Rectal smooth muscle tissue (tissue), 1 donor: ENCODE measurements around the gene DCTN1.
"Not testable (repeated sequence)": the region's sequence is repeated elsewhere in the genome, so short reads cannot be mapped to it uniquely, and the experiment has no call there.

ENCODE experiments used
- H3K27ac ChIP-seq: one replicate; pipeline ENCODE4 v1.7.0; 2013; ENCODE audit warnings: low read depth, low read length, inconsistent platforms
- H3K27me3 ChIP-seq: one replicate; pipeline ENCODE4 v1.7.0; 2013; ENCODE audit warnings: low read length; ENCODE audit not compliant: control insufficient read depth, insufficient read depth
- H3K36me3 ChIP-seq: one replicate; pipeline ENCODE4 v1.7.0; 2013; ENCODE audit warnings: low read length; ENCODE audit not compliant: control insufficient read depth, insufficient read depth
- H3K4me1 ChIP-seq: one replicate; pipeline ENCODE4 v1.7.0; 2013; ENCODE audit warnings: low read length; ENCODE audit not compliant: control insufficient read depth, insufficient read depth
- H3K4me3 ChIP-seq: one replicate; pipeline ENCODE4 v1.7.0; 2013; ENCODE audit warnings: low read length
- H3K9ac ChIP-seq: one replicate; pipeline ENCODE4 v1.7.0; 2013; ENCODE audit warnings: low read length

DCTN1 gene

GRCh38 chr2:74357627-74358026 lies 22.5 kb downstream of the DCTN1 start:
- Histone ChIP-seq H3K4me3 (no peak overlapping the region), H3K9ac (no peak overlapping the region), H3K27ac (no peak overlapping the region), H3K4me1 (no peaks in the 10 kb centered on the region), H3K36me3 (peaks cover 30% of the 10 kb centered on the region), H3K27me3 (no peaks in the 10 kb centered on the region)

- H3K9ac ChIP-seq, result no peak overlapping the region
These were observed 30.2 kb downstream of the DCTN1 start for GRCh38 chr2:74349889-74350288.

GRCh38 chr2:74347742-74348141 lies 32.4 kb downstream of the DCTN1 start:
- H3K4me3 ChIP-seq, result no peak overlapping the region
- H3K27me3 ChIP-seq, result no peaks in the 10 kb centered on the region
- H3K36me3 ChIP-seq, result no peaks in the 10 kb centered on the region
- H3K27ac ChIP-seq, result no peak overlapping the region
- H3K4me1 ChIP-seq, result no peaks in the 10 kb centered on the region
- H3K9ac ChIP-seq, result no peak overlapping the region

More at GRCh38 chr2:74349889-74350288, 30.2 kb downstream of the DCTN1 start:
- H3K27ac ChIP-seq, result no peak overlapping the region
- H3K4me3 ChIP-seq, result no peak overlapping the region
- H3K36me3 ChIP-seq, result no peaks in the 10 kb centered on the region
- H3K4me1 ChIP-seq, result no peaks in the 10 kb centered on the region
- H3K27me3 ChIP-seq, result no peaks in the 10 kb centered on the region

DNA sequence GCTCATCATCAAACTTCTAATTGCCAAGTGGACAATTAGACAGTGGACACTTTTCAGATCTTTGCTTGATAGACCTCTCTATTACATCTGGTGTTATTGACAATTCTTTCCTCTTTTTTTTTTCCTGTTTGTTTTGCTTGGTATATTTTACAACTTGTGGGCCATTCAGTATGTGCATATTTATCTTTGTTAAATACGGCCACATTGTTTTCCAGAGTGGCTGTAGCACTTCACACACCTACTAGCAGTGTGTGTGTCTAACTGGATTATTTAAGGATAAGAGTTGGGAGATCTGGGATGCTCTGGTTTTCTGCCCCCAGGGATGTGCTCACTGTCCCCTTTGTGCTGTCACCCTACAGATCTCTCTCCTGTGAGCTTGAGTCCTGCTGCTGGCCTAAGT lies 32.8 kb downstream of the DCTN1 start:
- no peak overlapping the region for H3K4me3 ChIP-seq
- no peak overlapping the region for H3K9ac ChIP-seq
- no peaks in the 10 kb centered on the region for H3K4me1 ChIP-seq

DNA sequence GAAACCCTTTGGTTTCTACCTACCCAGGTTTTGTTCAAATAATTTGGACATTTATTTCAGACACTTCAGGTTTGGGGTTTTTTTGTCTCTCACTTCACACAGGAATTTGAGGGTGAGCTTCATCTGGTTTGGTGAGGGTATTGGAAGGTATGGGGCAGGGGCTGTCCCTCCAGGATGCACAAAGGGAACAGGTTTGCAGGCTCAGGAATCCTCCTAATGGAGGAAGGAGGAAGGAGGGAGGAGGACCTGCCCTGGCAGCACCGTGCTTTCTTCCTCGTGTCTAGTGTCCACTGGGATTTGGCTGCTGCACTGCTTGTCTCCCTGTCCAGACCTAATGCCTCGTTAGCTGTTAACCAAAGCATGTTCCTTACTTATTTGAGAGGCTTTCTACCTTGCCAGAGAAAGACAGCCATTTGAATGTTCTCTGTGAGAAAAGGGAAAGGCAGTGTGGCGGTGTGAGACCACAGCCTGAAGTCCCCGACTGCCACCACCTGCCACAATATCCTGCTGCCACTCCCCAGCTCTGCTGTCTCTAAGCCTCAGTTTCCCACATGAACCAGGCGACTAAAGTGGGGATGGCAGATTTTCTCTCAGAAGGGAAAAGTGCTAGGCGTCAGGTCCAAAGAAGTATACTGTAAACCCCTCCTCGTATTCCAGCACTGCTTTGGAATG lies 34.7 kb downstream of the DCTN1 start:
- no peaks in the 10 kb centered on the region for H3K27me3 ChIP-seq
- no peak overlapping the region for H3K27ac ChIP-seq
- no peaks in the 10 kb centered on the region for H3K4me1 ChIP-seq
- H3K4me3 ChIP-seq, result no peak overlapping the region
- H3K36me3 ChIP-seq, result no peaks in the 10 kb centered on the region
- no peak overlapping the region for H3K9ac ChIP-seq

More for the DNA sequence above, 32.8 kb downstream of the DCTN1 start:
- no peaks in the 10 kb centered on the region for H3K36me3 ChIP-seq
- H3K27me3 ChIP-seq, result no peaks in the 10 kb centered on the region
- no peak overlapping the region for H3K27ac ChIP-seq

- H3K9ac ChIP-seq, result no peak within 1 kb of the TSS
- no peaks in the 10 kb centered on the region for H3K27me3 ChIP-seq
- H3K36me3 ChIP-seq, result no peaks in the 10 kb centered on the region
- no peaks in the 10 kb centered on the region for H3K4me1 ChIP-seq
- H3K27ac ChIP-seq, result no peak within 1 kb of the TSS
- H3K4me3 ChIP-seq, result no peak within 1 kb of the TSS
These were observed 36.8 kb downstream of the DCTN1 start, which contains the start of gene SLC4A5 for GRCh38 chr2:74343316-74343715. Gene SLC4A5 (minus strand): TSS chr2:74343416. CDS start chr2:74315023, 28,393 bp downstream.

DNA sequence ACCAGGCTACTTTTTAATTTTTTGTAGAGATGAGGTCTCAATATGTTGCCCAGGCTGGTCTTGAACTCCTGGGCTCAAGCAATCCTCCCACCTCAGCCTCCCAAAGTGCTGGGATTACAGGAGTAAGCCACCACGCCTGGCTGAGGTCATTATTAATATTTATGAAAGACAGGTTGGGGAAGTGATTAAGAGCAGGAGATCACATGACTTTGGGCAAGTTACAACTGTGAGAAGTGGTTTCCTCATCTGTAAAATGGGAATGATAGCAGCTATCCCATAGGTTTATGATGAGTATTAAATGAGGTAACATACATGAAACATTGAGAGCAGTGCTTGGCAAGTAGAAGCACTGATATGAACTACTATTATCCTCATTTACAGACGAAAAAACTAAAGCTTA lies 43.9 kb downstream of the DCTN1 start:
- H3K27me3 ChIP-seq, H3K9ac ChIP-seq, H3K4me1 ChIP-seq, H3K4me3 ChIP-seq, H3K36me3 ChIP-seq, H3K27ac ChIP-seq: not testable (repeated sequence)

GRCh38 chr2:74334931-74335333 lies 45.2 kb downstream of the DCTN1 start:
- H3K4me3 ChIP-seq, result no peak overlapping the region
- H3K27me3 ChIP-seq, result no peaks in the 10 kb centered on the region
- no peak overlapping the region for H3K9ac ChIP-seq
- no peak overlapping the region for H3K27ac ChIP-seq
- no peaks in the 10 kb centered on the region for H3K4me1 ChIP-seq
- H3K36me3 ChIP-seq, result peaks cover 2% of the 10 kb centered on the region

DNA sequence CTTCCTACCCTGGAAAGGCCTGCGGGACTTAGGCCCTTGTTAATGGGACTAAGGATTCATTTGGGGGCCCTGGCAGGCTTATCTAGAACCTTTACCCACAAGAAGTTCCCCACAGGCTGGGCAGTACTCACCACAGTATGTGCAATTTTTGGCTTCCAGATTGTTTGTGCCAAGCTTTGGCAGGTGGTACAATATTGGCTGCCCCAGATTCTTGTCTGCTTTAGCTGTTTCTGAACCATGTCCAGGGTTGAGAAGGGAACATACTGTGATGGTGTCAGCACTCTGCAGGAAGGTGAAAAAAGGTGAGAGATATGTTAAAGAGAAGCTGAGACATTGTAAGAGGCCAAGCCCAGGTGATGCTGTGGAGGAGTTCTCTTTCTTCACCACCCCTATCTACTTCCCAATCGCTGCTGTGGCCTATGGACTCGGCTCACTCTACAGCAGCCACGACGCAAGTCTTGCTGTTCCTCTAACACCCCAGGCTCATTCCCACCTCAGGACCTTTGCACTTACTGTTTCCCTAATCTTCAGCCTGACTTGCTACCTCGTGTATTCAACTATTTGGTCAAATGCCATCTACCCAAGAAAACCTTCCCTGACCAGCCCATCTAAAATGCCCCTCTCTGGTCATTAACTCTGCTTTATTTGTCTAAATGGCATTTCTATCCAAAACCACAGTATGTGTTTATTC lies 46.1 kb downstream of the DCTN1 start:
- H3K27me3 ChIP-seq, result no peaks in the 10 kb centered on the region
- peaks cover 2% of the 10 kb centered on the region for H3K36me3 ChIP-seq
- no peak overlapping the region for H3K4me3 ChIP-seq
- no peaks in the 10 kb centered on the region for H3K4me1 ChIP-seq
- H3K27ac ChIP-seq, result no peak overlapping the region
- no peak overlapping the region for H3K9ac ChIP-seq

DNA sequence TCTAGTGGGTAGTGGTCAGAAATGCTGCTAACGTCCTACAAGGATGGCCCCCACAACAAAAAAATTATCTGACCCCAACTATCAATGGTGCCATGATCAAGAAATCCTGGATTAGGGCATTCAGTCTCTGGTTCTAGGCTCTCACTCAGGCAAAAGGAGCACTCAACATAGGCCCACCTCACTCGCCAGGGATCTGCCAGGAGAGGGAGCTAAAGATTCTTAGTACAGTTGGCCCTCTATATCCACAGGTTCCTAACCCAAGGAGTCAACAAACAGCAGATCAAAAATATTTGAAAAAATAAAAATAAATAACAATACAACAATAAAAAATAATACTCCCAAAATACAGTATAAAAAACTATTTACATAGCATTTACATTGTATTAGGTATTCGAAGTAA lies 46.9 kb downstream of the DCTN1 start:
- Histone ChIP-seq H3K4me3 (no peak overlapping the region), H3K36me3 (peaks cover 2% of the 10 kb centered on the region), H3K27me3 (no peaks in the 10 kb centered on the region), H3K27ac (no peak overlapping the region), H3K9ac (no peak overlapping the region), H3K4me1 (no peaks in the 10 kb centered on the region)

DNA sequence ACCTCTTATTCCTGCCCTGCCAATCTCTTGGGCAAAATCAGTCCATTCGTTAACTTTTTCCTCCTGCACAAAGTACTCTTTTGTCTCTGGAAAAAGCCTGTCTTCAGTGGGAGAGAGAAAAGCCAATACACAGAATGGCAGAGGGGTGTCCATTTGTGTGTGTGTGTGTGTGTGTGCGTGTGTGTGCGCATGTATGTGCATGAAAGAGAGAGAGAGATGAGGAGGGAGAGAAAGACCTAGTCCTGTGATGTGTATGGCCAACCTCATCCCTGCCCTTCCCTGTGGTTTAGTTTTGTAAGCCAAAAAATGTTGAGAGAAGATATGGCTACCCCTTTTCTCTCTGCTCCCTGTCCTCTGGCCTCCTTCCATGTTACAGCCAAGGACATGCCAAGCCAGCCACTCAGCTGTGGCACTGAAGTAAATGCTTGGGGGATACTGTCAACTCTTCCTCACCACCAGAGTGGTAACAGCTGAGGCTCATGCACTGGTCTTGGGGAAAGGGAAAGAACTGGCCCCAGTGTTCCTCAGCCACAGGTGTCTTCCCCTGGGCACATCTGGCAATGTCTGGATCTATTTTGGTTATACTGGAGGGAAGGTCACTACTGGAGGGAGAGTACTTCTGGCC lies 47.4 kb downstream of the DCTN1 start:
- Histone ChIP-seq H3K36me3 (peaks cover 2% of the 10 kb centered on the region), H3K4me3 (no peak overlapping the region), H3K4me1 (no peaks in the 10 kb centered on the region), H3K27me3 (no peaks in the 10 kb centered on the region), H3K27ac (no peak overlapping the region), H3K9ac (no peak overlapping the region)

DNA sequence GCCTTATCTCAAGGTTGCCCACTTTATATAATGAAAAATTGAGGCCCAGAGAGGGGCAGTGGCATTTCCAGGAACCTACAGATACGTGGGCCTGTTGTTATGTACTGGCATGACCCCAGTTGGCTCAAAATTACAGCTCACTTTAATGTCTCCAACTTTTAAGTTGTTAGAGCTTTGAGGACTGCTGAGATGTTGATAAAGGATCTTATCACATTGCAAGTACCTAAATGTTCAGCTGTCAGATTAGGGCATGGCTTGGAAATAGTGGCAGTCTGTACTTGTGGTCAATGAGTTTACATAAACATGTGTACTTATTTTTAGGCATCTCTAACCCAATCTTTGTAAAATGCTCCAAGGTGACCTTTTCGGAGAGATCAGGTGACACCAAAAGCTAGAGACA lies 51.5 kb downstream of the DCTN1 start:
- no peaks in the 10 kb centered on the region for H3K4me1 ChIP-seq
- no peak overlapping the region for H3K9ac ChIP-seq
- H3K36me3 ChIP-seq, result peaks cover 2% of the 10 kb centered on the region
- H3K27ac ChIP-seq, result no peak overlapping the region
- H3K4me3 ChIP-seq, result no peak overlapping the region
- no peaks in the 10 kb centered on the region for H3K27me3 ChIP-seq
